Gastrocnemius medialis (tissue), 4 donors: ENCODE measurements around the gene ANKRD63.

Source experiments
- CTCF ChIP-seq, 5 experiments: fragments of 450-650 bp in 3 of 5; fragments of 200-600 bp in 2 of 5; sonication (generic) in 2 of 5; IDR thresholded peaks in 4 of 5; conservative IDR thresholded peaks in 1 of 5; 1 replicate in 4 of 5; 2 replicates in 1 of 5; pipeline ENCODE4 v1.5.1; 2016 to 2019; ENCODE audit warnings: antibody characterized with exemption in 5 of 5, mild to moderate bottlenecking in 3 of 5, moderate library complexity in 3 of 5
- POLR2A ChIP-seq, 2 donors: fragments of 450-650 bp; IDR thresholded peaks; one replicate each; pipeline ENCODE4 v1.6.1; 2017; ENCODE audit warnings: antibody characterized with exemption in 2 of 2, mild to moderate bottlenecking in 2 of 2, moderate library complexity in 2 of 2

GRCh38 chr15:40332113-40332781 lies 49.4 kb upstream of the ANKRD63 start:
- TF ChIP-seq CTCF (IDR thresholded peaks at IDR 0.05 in 4 of 5, conservative IDR thresholded peaks at IDR 0.05 in 1 of 5) = no peak
- TF ChIP-seq POLR2A (IDR thresholded peaks at IDR 0.05) = no peak
